NT2/D1 (cell line): ENCODE results near the gene FBXL22.

Source experiments
- SUZ12 ChIP-seq: IDR thresholded peaks from 2 replicates; pipeline ENCODE4 v1.6.1; 2011; ENCODE audit not compliant: insufficient read length, insufficient read depth; ENCODE audit errors: extremely low read depth
- YY1 ChIP-seq: IDR thresholded peaks from 2 replicates; pipeline ENCODE4 v1.6.1; 2011; ENCODE audit not compliant: insufficient read length, insufficient read depth
- ZNF274 ChIP-seq: IDR thresholded peaks from 2 replicates; pipeline ENCODE4 v1.6.1; 2011; ENCODE audit warnings: mild to moderate bottlenecking, low read depth, low read length

- TF ChIP-seq YY1 (no peak), ZNF274 (no peak), SUZ12 (no peak)
Observed at GRCh38 chr15:63623232-63623969, 26.2 kb downstream of the FBXL22 start.
